NCI-H1105 (cell line): Measurements from ENCODE around the gene YWHAE.
"Not testable (repeated sequence)": the region's sequence is repeated elsewhere in the genome, so short reads cannot be mapped to it uniquely, and the experiment has no call there.

Source experiments
- DNase-seq: peaks from one replicate; lab custom pipeline; 2025; lab: John Stamatoyannopoulos, UW

Gene YWHAE

GRCh38 chr17:1373707-1374237 lies 26.2 kb downstream of the YWHAE start:
- DNase-seq, result no peak

- DNase-seq, result no peak
Observed at GRCh38 chr17:1372618-1373017, 27.4 kb downstream of the YWHAE start.

- DNase-seq, result no peak
Observed at GRCh38 chr17:1371893-1372590, 28.0 kb downstream of the YWHAE start.

GRCh38 chr17:1368588-1368987 lies 31.4 kb downstream of the YWHAE start:
- no peak for DNase-seq

- DNase-seq, result no peak
Observed at GRCh38 chr17:1367351-1367745, 32.7 kb downstream of the YWHAE start.

GRCh38 chr17:1366234-1366633 lies 33.8 kb downstream of the YWHAE start:
- no peak for DNase-seq

- peak; percentile 48 for DNase-seq
Observed at GRCh38 chr17:1365445-1366039, 34.5 kb downstream of the YWHAE start.

- no peak for DNase-seq
Observed at GRCh38 chr17:1362964-1363363, 37.1 kb downstream of the YWHAE start.

- no peak for DNase-seq
Observed at GRCh38 chr17:1362065-1362848, 37.8 kb downstream of the YWHAE start.

GRCh38 chr17:1360975-1361374 lies 39.0 kb downstream of the YWHAE start:
- no peak for DNase-seq

GRCh38 chr17:1360315-1360714 lies 39.7 kb downstream of the YWHAE start:
- not testable (repeated sequence) for DNase-seq

GRCh38 chr17:1354030-1354429 lies 46.0 kb downstream of the YWHAE start:
- no peak for DNase-seq

GRCh38 chr17:1352530-1352929 lies 47.5 kb downstream of the YWHAE start:
- DNase-seq, result not testable (repeated sequence)

- no peak for DNase-seq
Observed at GRCh38 chr17:1351971-1352370, 48.1 kb downstream of the YWHAE start.

GRCh38 chr17:1351275-1351674 lies 48.7 kb downstream of the YWHAE start:
- DNase-seq, result no peak

GRCh38 chr17:1347589-1348323 lies 52.3 kb downstream of the YWHAE start:
- DNase-seq, result no peak

GRCh38 chr17:1344521-1344920 lies 55.5 kb downstream of the YWHAE start:
- DNase-seq, result no peak

GRCh38 chr17:1343554-1343953 lies 56.5 kb downstream of the YWHAE start:
- DNase-seq, result no peak

- DNase-seq, result no peak
Observed at GRCh38 chr17:1340371-1340770, 59.7 kb downstream of the YWHAE start.

GRCh38 chr17:1331708-1332107 lies 68.3 kb downstream of the YWHAE start:
- no peak for DNase-seq

- no peak for DNase-seq
Observed at GRCh38 chr17:1329745-1330343, 70.2 kb downstream of the YWHAE start.

GRCh38 chr17:1328437-1328836 lies 71.6 kb downstream of the YWHAE start:
- no peak for DNase-seq
